NCI-H748 (cell line): ENCODE data around the gene ALG9.
A peak's percentile ranks its signal among the peaks of the same experiment; 100 is the strongest.

Source experiments
- DNase-seq: peaks from one replicate; lab custom pipeline; 2025; ENCODE audit not compliant: unreplicated experiment; lab: John Stamatoyannopoulos, UW

Gene ALG9

DNA sequence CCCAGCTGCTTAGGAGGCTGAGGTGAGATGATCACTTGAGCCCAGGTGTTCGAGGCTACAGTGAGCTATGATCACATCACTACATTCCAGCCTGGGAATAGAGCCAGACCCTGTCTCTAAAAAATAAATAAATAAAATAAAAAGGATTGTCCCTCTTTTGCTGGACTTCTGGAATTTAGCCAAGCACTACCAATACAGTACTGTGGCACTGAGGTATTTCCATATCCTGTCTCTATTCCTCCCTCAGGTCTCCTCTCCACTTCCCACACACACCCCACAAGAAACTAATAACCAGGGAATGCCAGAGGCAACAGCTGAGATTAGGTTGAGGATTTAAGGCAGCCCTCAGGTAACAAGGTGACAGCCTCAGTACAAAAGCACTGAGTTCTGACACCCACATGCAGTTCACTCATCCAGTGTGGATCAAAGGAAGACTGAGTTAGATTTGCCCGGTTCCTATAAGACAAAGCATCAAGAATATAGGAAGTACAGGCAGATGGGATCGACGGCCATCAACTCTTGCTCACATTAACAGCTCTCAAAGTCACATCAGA, 100.7 kb downstream of the ALG9 start:
- DNase-seq: no peak

GRCh38 chr11:111766834-111767142, 104.6 kb downstream of the ALG9 start:
- DNase-seq: peak; percentile 25

GRCh38 chr11:111765984-111766833, 105.2 kb downstream of the ALG9 start, which contains the start of gene PPP2R1B:
Gene PPP2R1B, minus strand, starts transcription at chr11:111766389. Its CDS starts 28 bp downstream, at chr11:111766361.
- peak; percentile 64 for DNase-seq

DNA sequence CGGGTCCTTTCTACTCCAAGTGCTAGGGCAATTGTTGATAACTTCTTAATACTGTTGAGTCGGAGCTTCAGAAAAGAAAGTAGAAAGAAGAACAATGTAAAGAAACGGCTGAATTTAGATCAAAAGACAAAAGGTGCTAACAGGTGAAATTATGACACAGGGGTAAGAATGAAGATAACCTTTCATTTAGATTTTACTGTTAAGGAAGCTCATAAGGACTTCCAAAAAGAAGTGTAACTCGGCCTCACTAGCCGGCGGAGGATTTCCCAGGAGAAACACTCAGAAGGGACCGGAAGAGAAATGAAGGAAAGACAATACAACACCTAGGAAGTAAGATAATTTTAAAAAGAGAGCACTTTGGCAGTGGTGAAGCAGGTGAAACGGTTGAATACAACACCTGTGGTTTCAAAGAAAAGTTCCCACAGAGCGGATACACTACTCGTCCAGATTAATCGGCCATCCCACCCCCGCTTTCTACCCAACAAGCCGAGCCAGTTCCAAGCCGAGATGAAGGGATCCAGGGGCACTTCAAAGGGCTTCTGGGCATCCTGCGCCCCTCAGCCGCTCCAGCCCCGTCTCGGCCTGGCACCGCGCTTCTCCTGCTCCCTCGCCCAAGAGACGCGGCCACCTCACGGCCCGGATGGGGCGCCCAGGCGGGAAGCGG, 105.9 kb downstream of the ALG9 start:
- no peak for DNase-seq

DNA sequence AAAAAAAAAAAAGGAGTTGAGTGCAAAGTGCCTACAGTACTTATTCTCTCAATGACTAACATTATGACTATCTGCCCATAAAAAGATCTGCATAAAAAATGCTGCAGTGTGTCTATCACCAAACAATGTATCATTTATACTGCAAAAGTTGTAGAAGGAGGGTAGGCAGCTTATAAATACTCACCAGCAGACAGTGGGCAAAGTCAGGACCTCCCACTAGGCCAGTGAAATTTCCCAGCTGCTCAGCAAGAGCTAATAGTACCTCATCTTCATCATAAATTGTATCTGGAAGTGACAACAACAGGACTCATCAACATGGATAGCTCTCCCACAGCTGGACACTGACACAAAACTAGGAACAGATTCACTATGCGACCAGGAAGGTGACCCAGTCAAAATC, 106.8 kb downstream of the ALG9 start:
- DNase-seq: no peak

GRCh38 chr11:111762981-111763643, 108.3 kb downstream of the ALG9 start:
- DNase-seq: no peak

- DNase-seq: no peak
Measured at GRCh38 chr11:111762526-111762925, 108.9 kb downstream of the ALG9 start.

DNA sequence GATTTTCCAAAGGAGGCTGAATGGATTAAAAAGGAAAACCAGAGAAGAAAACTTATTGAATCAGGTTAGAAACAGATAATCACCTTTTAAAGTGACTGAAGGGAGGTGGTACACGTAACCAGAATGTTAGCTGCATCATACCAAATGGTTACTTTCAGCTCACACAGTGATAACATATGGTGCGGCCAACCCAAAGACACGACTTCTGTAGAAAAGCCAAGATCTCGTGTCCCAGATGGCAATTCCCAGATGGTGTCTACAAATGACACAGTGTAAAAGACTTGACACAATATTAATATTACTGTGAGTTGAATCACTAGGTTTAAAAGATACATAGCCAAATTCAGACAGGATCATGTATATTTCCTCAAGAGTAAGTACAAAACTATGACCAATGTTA, 110.3 kb downstream of the ALG9 start:
- no peak for DNase-seq

DNA sequence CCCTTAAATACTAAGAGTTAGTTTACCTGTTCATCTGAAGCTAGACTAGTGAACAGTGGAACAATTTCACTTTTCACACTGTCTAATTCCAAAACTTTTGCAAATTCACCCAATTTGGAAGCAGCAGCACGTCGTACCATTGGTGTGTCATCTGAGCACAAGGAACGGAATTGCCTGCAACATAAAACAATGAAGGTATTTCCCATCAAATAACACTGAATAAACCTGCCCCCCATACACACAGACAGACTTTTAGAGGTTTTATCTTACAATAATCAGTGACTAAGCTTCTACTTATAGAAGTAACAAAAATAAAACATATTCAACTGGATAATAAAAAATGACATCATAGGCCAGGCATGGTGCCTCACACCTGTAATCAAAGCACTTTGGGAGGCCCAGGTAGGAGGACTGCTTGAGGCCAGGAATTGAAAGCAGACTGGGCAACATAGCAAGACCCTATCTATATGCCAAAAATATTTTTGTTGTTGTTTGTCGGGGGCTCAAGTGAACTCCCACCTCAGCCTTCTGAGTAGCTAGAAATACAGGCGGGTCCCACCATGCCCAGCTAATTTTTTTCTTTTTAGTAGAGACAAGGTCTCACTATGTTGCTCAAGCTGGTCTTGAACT, 111.5 kb downstream of the ALG9 start:
- DNase-seq: no peak

- DNase-seq: no peak
Measured at GRCh38 chr11:111759376-111759775, 112.0 kb downstream of the ALG9 start.

DNA sequence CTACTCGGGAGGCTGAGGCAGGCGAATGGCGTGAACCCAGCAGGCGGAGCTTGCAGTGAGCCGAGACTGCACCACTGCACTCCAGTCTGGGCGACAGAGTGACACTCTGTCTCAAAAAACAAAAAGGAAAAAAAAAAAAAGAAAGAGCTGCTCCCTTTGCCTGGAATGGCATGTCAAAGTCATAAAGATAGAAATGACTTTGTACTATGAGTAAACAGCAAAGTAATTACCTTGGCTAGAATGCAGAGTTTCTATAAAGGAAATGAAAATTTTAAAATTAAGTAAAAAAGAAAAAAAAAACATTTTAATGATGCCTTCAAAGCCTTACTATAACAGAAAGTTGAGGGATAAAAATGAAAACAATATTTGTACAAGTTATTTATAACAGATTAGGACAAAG, 115.3 kb downstream of the ALG9 start:
- no peak for DNase-seq

DNA sequence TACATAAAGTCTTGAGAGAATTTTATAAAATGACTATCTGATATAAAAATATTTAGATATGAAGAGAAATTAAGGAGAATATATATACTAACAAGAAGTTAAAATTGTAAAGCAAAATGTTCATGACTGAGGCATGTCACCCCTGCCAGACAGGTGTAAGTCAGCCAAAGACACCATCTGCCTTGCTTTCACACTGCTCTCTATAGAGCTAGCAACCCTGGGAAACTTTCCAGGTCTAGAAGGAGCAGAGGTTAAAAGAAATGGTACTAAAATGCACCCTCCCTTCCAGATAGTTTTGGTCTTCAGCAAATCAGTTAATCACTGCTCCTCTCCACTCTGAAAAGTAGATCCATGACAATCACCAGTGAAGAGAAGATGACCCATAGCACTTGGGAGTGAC, 121.7 kb downstream of the ALG9 start:
- no peak for DNase-seq

DNA sequence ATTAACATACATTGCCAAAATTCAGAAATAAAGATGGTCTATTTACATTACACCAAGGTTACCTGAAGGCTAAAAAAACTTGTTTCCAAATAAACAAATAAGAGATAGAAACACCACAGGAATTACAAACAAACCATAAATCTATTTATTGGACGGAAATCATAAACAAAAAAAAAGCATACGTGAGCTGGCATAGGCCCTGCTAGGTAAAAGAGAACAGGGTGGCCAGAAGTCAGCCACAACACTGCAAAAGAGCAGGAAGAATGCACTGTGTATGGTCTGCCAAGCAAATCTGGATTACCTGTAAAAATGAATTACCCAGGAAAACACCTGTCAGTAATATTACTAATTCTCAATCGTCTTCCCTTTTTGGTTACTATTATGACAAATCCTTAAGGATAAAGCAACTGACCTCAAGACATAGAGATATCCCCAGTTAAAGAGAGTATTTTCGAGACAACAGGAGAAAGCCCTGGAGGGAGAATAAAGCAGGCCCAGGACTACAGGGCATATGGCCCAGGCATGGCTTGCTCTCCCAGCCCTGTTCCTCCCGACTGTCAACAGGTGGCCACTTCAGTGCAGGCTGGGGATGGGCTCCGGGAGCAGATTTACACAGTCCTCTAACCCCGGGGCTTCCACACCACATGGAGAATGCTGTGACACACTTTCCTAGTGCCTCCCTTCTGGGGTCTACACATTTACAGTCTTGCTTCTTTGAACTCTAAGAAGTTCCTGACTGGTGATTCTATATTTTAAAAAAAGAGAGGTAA, 123.2 kb downstream of the ALG9 start:
- DNase-seq: no peak

DNA sequence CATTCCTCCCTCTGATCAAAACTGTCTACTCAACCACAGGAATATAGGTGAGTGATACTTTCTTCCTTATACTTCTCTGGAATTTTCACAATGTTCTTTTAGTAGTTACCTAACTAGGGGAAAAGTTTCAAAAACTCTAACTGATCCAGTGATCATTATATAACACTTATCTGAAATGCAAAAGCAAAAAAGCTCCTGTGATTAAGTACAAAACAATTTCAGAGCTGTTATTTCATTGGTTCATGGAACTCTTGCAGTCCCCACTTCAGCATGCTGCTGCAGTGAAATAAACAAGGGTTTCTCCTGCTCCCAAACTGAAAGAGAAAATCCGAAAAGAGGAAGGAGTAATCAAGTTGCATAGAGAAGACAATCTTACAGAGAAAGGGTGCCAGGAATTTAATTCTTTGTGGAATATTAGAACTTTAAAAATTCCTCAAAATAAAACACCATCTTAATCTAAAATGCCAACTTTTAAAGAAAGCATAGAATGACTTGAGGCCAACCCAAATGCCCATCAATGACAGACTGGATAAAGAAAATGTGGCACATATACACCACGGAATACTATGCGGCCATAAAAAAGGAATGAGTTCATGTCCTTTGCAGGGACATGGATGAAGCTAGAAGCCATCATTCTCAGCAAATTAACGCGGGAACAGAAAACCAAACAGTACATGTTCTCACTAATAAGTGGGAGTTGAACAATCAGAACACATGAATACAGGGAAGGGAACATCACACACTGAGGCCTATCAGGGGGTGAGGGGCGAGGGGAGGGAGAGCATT, 125.5 kb downstream of the ALG9 start:
- DNase-seq: no peak

- no peak for DNase-seq
Measured at GRCh38 chr11:111743700-111744099, 127.7 kb downstream of the ALG9 start.

- no peak for DNase-seq
Measured at GRCh38 chr11:111741751-111742150, 129.6 kb downstream of the ALG9 start.

DNA sequence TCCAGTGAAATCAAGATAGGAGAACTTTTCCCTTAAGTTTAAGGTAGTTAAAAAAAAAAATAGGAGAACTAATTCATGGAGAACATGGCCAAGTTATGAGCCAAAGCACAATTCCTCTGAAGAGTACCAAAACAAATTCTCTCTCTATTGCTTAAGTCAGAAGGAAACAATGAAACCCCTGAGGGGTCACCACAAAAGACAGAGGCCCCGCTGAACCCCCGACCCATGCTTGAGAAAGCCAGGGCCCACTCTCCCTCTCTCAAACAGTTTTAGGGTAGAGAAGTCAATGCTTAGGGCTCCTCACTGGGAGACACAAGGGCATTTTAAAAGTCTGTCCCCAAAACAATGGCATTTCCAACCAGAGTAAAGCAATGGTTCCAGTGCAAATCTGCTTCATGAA, 132.1 kb downstream of the ALG9 start:
- no peak for DNase-seq

- no peak for DNase-seq
Measured at GRCh38 chr11:111737444-111738210, 133.8 kb downstream of the ALG9 start.
